ENCODE data around the gene PRDX6. TPM values are rescaled to one million over a fixed set of nuclear protein-coding genes. Genes with fewer than 3 reads are reported as not detected.

PRDX6 gene
- total and polyA plus RNA-seq, 2 of the 4 experiments (the other 2 are of a cell fraction) = 373 to 426 TPM

- H4K20me1 ChIP-seq (ENCODE audit: insufficient read depth, low read length) = no peaks in the 10 kb centered on the region
- H3K18ac ChIP-seq (ENCODE audit: low read depth, low read length) = no peak overlapping the region
- DNase-seq (no peak), ATAC-seq (ENCODE audit: low read depth) (no peak)
- no peak overlapping the region for H2AK5ac ChIP-seq (ENCODE audit: low read depth, low read length)
- no peak overlapping the region for H4K91ac ChIP-seq (ENCODE audit: insufficient read depth, low read depth, low read length)
- no peak overlapping the region for H4K5ac ChIP-seq (ENCODE audit: low read depth, low read length)
- H3K27ac ChIP-seq (ENCODE audit: insufficient read depth, low read length) = no peak overlapping the region
- CTCF ChIA-PET = interaction anchor here (0.6 to 0.9 kb wide), 2 partner anchors 11 to 348 kb away, joined by 3 to 5 read pairs; no protein-coding TSS in a partner anchor
- intact Hi-C loops (cut with micrococcal nuclease) = no loop called here
- TF ChIP-seq CEBPB (IDR thresholded peaks at IDR 0.05; ENCODE audit: low read depth, low read length) = peak; percentile 42; the same call in 1 of the 2 replicates
- TF ChIP-seq ELK1 (IDR thresholded peaks at IDR 0.05; ENCODE audit: borderline replicate concordance, low read depth, low read length) = no peak
- H3K4me3 ChIP-seq (ENCODE audit: insufficient read depth, low read depth, low read length) = no peak overlapping the region
- no peak overlapping the region for H2BK15ac ChIP-seq (ENCODE audit: low read depth, low read length)
- in situ Hi-C loops (cut with MboI; ENCODE audit: low sequenced_read_pairs) = no loop called here
- no peak overlapping the region for H4K8ac ChIP-seq (ENCODE audit: low read depth in 2 of 2, low read length in 2 of 2)
- peaks cover 5% of the 10 kb centered on the region; the same call in 1 of the 2 replicates for H3K4me1 ChIP-seq (ENCODE audit: control insufficient read depth, insufficient read depth, low read length)
- no peak overlapping the region for H3K23ac ChIP-seq (ENCODE audit: low read depth, low read length)
- dilution Hi-C loops (cut with HindIII; ENCODE audit: low sequenced_read_pairs, unreplicated experiment) = no loop called here
- H3K9ac ChIP-seq (ENCODE audit: low read depth, low read length) = no peak overlapping the region
- H2BK20ac ChIP-seq (ENCODE audit: low read depth, low read length) = no peak overlapping the region
- no peak overlapping the region for H3K4ac ChIP-seq (ENCODE audit: low read depth, low read length)
- no peak overlapping the region for H3K56ac ChIP-seq (ENCODE audit: extremely low read depth, insufficient read depth, low read length)
- no TSS peak for BruUV-seq (replicated peaks)
- WGBS, 2 experiments (ENCODE audit: extremely low coverage in 2 of 2, insufficient read length in 1 of 2) = no CpG with 5 or more reads among the region's 4 CpGs
- H3K9me1 ChIP-seq (ENCODE audit: insufficient read depth, low read length) = 0 out of 2 replicates have a peak, but pooled peaks cover 7% of the 10 kb centered on the region
- H3K9me3 ChIP-seq (ENCODE audit: control insufficient read depth, insufficient read depth, low read length) = no peaks in the 10 kb centered on the region
- H3K27me3 ChIP-seq (ENCODE audit: control insufficient read depth, insufficient read depth, low read length) = no peaks in the 10 kb centered on the region; the same call in 1 of the 2 replicates
- H3K79me1 ChIP-seq (ENCODE audit: low read depth in 1 of 2, low read length in 2 of 2) = no peaks in the 10 kb centered on the region
- POLR2A ChIA-PET (ENCODE audit: unreplicated experiment) = no interaction called here
- H2AFZ ChIP-seq (replicated peaks; ENCODE audit: low read length, poor library complexity) = no peak overlapping the region
- no peak overlapping the region for H3K4me2 ChIP-seq (ENCODE audit: low read depth, low read length)
- H2BK120ac ChIP-seq (ENCODE audit: low read depth, low read length) = no peak overlapping the region
- H2AK9ac ChIP-seq (replicated peaks; ENCODE audit: low read depth, low read length, poor library complexity) = no peak overlapping the region
- H3K36me3 ChIP-seq (ENCODE audit: control insufficient read depth, insufficient read depth, low read length) = no peaks in the 10 kb centered on the region
- H2BK5ac ChIP-seq (ENCODE audit: low read depth, low read length, poor library complexity, severe bottlenecking) = no peak overlapping the region
- no peak overlapping the region for H3K14ac ChIP-seq (replicated peaks; ENCODE audit: low read depth, low read length)
Measured at GRCh38 chr1:173504268-173504667, 27.1 kb downstream of the PRDX6 start.

All from IMR-90 (cell line).